Activated T-cell treated with anti-CD3 and anti-CD28 coated beads for 24 hours (primary cell): Measurements from ENCODE around the gene ACP5.
A peak's percentile ranks its signal among the peaks of the same experiment; 100 is the strongest.

Source experiments
- DNase-seq: peaks from one replicate; pipeline ENCODE4 v3.0.0-alpha.2; 2020; ENCODE audit warnings: low read depth

Gene ACP5

DNA sequence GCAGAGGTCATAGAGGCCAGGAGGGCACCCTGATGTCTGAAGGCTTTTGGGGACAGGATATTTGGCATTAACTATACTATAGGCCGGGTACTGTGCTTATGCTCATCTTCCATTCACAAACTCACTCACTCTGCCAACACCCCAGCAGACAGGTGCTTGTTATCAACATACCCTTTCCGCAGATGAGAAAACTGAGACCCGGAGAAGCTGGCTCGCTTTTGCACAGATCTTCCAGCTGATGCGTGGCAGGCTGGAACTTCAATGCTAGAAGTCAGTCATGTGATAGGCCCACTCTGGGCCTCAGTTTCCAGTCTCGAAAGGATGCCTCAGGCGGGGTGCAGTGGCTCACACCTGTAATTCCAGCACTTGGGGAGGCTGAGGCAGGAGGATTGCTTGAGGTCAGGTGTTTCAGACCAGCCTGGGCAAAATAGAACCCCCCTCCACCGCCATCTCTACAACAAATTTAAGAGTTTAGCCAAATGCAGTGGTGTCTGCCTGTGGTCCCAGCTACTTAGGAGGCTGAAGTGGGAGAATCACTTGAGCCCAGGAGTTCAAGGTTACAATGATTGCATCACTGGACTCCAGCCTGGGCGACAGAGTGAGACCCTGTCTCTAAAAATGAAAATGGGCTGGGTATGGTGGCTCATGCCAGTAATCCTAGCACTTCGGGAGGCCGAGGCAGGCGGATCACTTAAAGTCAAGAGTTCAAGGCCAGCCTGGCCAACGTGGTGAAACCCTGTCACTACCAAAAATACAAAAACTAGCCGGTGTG lies 29.3 kb downstream of the ACP5 start:
- DNase-seq: no peak

DNA sequence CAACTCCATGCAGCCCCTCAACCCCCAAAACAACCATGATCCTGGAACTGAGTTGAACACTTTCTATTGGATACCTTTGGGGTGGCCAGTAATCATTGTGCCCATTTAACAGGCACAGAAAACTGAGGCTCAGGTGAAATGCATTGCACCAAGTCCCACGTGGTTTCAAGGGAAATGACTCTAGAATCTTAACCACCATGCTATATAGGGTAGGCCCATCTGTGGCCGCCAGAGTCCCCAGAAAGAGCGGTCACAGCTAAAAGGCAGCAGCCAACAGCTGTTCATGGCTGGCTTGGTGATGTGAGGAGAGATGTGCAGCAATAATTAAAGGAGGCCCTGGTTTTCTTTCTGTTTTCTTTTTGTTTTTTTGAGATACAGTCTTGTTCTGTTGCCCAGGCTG lies 36.2 kb downstream of the ACP5 start:
- DNase-seq: no peak

DNA sequence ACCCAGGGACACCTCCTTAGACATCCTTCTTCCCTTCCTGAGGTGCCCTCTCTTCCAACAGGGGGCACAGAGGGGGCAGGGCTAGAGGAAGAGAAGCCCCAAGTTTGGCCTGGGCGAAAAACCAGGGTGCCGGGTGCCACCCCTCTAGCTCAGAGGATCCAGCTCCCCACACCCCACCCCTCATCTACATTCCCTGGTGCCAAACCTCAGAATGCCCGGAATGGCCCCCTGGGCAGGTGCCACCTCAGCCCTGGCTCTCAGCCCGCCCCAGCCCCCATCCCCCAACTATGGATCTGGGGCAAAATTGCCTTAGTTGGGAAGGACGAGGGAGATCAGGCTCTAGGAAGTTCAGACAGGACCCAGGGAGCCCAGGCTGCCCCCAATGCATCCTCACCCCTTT lies 36.8 kb downstream of the ACP5 start:
- DNase-seq: no peak

DNA sequence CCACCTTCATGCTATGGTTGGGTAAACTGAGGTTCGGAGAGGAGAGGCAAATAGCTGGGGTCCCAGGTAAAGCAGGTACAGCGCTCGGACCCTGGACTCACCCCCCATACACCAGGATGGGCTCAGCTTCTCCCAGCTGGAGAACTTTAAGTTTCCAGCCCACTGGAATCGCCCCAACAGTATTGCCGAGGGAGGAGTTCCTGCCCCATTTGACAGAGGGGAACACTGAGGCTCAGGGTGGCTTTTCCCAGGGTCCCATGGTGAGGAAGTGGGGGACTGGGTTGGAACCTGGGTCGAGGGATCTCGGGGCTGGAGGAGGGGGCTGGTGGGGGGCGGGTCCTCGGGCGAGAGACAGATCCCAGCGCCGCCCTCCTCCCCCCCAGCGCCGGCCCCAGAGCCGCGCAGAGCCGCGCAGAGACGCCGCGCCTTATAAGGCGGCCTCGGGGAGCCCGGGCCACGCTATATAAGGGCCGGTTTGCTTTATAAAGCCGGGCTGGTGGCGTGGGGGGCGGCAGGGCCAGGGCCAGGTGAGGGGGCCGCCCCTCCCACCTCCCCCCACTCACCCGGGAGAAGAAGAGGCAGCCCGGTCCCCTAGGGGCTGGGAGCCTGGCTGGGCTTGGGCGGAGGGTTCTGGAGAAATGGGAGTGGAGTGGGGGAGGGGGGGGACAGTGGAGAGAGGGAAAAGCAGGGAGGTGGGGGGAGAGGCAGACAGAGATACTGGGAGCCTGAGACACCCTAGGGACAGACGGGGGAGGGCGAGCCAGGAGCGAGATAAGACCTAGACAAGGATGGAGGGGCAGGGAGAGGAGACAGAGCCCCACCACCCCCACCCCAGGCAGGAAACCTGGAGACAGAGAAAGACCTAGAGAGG lies 37.7 kb downstream of the ACP5 start:
- no peak for DNase-seq

DNA sequence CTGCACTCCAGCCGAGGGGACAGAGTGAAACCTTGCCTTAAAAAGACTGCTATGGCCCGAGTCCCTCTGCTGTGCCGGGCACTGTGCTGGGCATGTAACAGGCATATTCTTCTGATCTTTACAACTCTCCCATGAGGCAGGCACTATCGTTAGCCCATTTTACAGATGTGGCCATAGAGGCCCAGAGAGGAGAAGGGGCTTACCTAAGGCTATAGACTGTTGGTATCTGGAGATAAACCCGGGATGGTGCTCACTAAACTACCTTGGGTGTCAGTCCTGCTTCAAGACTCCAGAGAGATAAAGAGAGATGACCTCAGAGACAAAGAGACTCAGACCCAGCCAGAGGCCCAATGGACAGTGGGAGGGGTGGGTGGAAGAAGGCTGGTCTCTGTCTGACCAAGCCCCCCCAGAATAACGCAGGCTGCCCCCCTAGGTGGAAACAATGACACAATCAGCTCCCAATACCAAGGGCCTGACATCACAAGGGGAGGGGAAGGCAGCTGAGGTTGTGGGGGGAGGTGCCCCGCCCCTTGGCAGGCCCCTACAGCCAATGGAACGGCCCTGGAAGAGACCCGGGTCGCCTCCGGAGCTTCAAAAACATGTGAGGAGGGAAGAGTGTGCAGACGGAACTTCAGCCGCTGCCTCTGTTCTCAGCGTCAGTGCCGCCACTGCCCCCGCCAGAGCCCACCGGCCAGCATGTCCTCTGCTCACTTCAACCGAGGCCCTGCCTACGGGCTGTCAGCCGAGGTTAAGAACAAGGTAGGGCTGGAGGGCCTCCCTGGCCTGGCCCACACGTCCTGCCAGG lies 39.0 kb downstream of the ACP5 start, which contains the start of gene CNN1:
CNN1 (plus strand) TSS at position 620 of the 805 bp plus-strand sequence; CDS start at position 697, 77 bp downstream.
- no peak for DNase-seq

DNA sequence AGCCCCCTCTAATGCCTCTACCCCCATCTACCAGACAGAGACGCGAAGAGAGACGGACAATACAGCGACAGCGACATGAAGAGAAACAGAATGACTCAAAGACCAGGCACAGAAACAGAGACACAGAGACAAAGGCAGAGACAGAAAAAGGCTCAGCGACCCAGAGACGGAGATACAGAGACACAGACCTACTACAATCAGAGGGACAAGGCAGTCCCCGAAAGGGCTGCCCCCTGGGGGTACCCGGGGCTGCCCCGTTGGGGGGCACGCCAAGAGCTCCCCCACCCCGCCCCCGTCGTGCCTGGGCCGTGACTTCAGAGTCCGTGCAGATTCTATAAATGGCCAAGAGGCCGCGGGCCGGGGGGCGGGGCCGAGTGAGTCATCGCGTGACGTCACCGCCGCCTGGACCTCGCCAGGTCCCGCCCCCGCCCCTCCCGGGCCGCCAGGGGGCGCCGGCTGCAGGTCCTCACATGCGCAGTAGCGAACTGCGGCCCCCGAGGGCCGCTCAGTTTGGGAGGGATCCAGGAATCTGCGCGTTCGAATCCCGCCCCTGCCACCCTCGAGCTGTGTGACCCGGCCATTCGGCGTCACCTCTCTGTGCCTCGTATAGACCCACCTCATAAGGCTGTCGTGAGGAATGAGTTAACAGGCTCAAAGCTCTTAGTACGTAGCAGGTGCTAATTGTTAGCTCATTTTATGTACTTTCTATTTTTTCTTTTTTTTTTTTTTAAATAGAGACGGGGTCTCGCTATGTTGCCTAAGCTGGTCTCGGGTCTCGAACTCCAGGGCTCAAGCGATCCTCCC lies 41.5 kb downstream of the ACP5 start:
- peak; percentile 80 for DNase-seq

DNA sequence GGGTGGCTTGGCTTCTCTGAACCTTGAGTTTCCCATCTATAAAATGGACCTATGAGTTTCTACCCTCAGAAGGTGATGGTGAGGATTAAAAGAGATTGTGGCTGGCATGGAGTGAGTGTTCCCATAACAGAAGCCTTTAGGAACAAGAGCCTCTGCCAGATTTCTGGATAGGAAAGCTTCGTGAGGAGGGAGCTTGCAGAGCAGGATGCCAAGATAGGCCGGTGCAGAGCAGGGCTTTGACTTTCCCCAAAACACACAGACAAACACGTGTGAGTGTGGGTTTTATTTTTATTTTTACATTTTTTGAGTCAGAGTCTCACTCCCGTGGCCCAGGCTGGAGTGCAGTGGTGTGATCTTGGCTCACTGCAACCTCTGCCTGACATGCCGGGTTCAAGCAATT lies 42.5 kb downstream of the ACP5 start:
- DNase-seq: no peak

DNA sequence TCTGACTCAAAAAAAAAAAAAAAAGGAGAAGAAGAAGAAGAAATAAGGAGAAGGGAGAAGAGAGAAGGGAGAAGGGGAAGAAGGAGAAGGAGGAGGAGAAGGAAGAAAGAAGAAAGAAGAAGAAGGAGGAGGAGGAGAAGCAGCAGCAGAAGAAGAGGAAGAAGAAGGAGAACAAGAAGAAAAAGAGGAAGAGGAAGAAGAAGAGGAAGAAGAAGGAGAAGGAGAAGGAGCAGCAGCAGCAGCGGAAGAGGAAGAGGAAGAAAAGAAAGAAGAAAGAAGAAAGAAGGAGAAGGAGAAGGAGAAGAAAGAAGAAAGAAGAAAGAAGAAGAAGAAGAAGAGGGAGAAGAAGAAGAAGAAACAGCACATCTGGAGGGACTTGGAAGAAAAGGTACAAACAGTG lies 42.9 kb downstream of the ACP5 start:
- no peak for DNase-seq

DNA sequence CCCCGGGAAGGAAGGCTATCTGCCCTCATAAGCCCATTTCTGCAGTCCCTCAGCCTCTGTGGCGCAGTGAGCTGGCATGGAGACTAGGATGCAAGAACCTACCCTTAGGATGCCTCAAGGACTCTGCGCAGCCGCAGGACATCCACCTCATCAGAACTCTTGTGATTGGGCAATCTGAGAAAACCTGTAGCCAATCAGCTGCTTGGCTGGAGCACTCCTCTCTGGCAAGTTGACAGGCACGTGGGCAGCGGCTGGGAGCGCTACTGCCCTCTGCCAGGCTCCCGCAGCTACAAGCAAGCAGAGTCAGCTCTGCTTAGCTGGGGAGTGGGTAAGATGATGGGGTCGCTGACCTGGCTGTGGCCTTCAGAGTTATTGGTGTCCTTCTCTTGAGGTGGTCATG lies 47.0 kb downstream of the ACP5 start:
- peak; percentile 19 for DNase-seq

DNA sequence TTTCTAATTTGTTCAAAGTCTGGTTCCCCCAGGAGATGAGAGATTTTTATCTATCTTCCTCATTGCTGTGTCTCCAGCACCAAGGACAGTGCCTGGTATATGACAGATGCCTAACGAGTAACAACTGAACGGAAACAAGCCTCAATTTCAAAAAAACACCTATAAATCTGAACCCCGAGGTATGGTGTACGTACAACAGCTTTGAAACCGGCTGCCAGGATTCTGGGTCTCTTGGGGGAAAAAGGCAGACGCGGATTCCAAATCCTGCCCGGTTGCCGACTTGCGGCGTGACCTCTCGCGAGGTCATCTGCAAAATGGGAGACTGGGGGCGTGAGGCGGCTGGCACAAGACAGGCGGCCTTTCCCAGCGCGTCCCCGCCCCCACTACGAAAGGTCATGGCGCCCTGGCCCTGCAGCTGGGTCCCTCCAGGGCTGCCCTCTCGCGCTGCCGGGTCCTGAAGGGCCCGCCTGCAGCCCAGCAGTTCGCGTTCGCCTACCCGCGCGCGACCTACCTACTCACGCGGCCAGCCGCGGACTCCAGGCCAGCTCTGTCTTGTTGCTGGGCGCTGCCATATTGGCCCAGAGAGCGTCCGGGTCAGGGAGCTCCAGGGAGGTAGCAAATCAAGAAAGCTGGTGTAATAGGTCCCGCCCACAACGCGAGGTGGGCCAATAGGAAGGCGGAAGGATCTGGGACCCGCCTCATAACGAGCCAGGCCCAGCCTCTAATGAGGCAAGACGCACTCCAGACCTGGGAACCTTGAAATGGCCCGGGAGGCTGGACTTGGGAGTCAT lies 48.7 kb downstream of the ACP5 start, which contains the start of gene ECSIT:
ECSIT (minus strand) TSS at position 584 of the 791 bp plus-strand sequence. CDS start 9,964 bp downstream, outside the sequence.
- DNase-seq: peak; percentile 92
